Neural progenitor cell (in vitro differentiated cells): ENCODE measurements around the gene PCDHB5. TPM values are rescaled to one million over a fixed set of nuclear protein-coding genes. Genes with fewer than 3 reads are reported as not detected.
"Not testable (repeated sequence)": the region's sequence is repeated elsewhere in the genome, so short reads cannot be mapped to it uniquely, and the experiment has no call there.

ENCODE experiments used
- DNase-seq: peaks from one replicate; pipeline ENCODE4 v3.0.0-alpha.2; 2016; ENCODE audit warnings: low spot score
- H2AFZ ChIP-seq: fragments of 200-600 bp; sonication (generic); replicated peaks from 2 replicates; pipeline ENCODE4 v1.6.1; 2016; ENCODE audit warnings: antibody characterized with exemption
- H3F3A ChIP-seq: fragments of 200-600 bp; sonication (generic); 2 replicates; pipeline ENCODE4 v1.6.1; 2016; ENCODE audit warnings: antibody characterized with exemption, low read depth
- H3K27ac ChIP-seq: fragments of 200-600 bp; sonication (generic); 2 replicates; pipeline ENCODE4 v1.5.1; 2016; ENCODE audit warnings: mild to moderate bottlenecking
- H3K27me3 ChIP-seq: fragments of 200-600 bp; sonication (generic); 2 replicates; pipeline ENCODE4 v1.6.1; 2016; ENCODE audit warnings: mild to moderate bottlenecking, moderate library complexity
- H3K36me3 ChIP-seq: fragments of 200-600 bp; sonication (generic); 2 replicates; pipeline ENCODE4 v1.5.1; 2016
- H3K4me1 ChIP-seq: fragments of 200-600 bp; sonication (generic); 2 replicates; pipeline ENCODE4 v1.6.1; 2016; ENCODE audit warnings: mixed run types
- H3K4me2 ChIP-seq: fragments of 200-600 bp; sonication (generic); 2 replicates; pipeline ENCODE4 v1.6.1; 2016
- H3K4me3 ChIP-seq: fragments of 200-600 bp; sonication (generic); 2 replicates; pipeline ENCODE4 v1.5.1; 2016
- H3K79me2 ChIP-seq: fragments of 200-600 bp; sonication (generic); 2 replicates; pipeline ENCODE4 v1.6.1; 2016; ENCODE audit warnings: low read depth
- H3K9ac ChIP-seq: fragments of 200-600 bp; sonication (generic); 2 replicates; pipeline ENCODE4 v1.6.1; 2016
- H3K9me3 ChIP-seq: fragments of 200-600 bp; sonication (generic); 2 replicates; pipeline ENCODE4 v1.5.1; 2016; ENCODE audit warnings: low read depth
- H4K20me1 ChIP-seq: fragments of 200-600 bp; sonication (generic); 2 replicates; pipeline ENCODE4 v1.6.1; 2016; ENCODE audit warnings: low read depth
- H3K27ac Mint-ChIP-seq: 3 replicates; pipeline ENCODE4 v1.8.0; 2021; ENCODE audit warnings: mixed read lengths
- H3K27me3 Mint-ChIP-seq: 2 replicates; pipeline ENCODE4 v1.8.0; 2022; ENCODE audit warnings: low read depth, mild to moderate bottlenecking, inconsistent platforms, moderate library complexity, mixed read lengths; ENCODE audit not compliant: insufficient read depth
- H3K36me3 Mint-ChIP-seq: 3 replicates; pipeline ENCODE4 v1.8.0; 2021; ENCODE audit warnings: mixed read lengths
- H3K4me1 Mint-ChIP-seq: 3 replicates; pipeline ENCODE4 v1.8.0; 2021; ENCODE audit warnings: mixed read lengths
- H3K4me3 Mint-ChIP-seq: 3 replicates; pipeline ENCODE4 v1.8.0; 2021; ENCODE audit warnings: mild to moderate bottlenecking, moderate library complexity, mixed read lengths
- H3K9me3 Mint-ChIP-seq: 3 replicates; pipeline ENCODE4 v1.8.0; 2020; ENCODE audit warnings: mixed read lengths
- CTCF ChIP-seq: fragments of 200-600 bp; sonication (generic); IDR thresholded peaks from 2 replicates; pipeline ENCODE4 v1.5.1; 2017; ENCODE audit warnings: antibody characterized with exemption, mild to moderate bottlenecking
- EZH2 ChIP-seq: fragments of 200-600 bp; sonication (generic); IDR thresholded peaks from 2 replicates; pipeline ENCODE4 v1.6.1; 2017; ENCODE audit warnings: antibody characterized with exemption, mild to moderate bottlenecking, moderate library complexity
- EZH2phosphoT487 ChIP-seq: fragments of 200-600 bp; sonication (generic); IDR thresholded peaks from 2 replicates; pipeline ENCODE4 v1.6.1; 2017; ENCODE audit warnings: antibody characterized with exemption
- total RNA-seq: library from RNA; depleted of rRNA; stranded (reverse); fragments of >200 nt; gene quantifications from 2 replicates; pipeline ENCODE4 v1.2.3, GENCODE V29; 2015; ENCODE audit warnings: low replicate concordance

PCDHB5 gene
- total RNA-seq, 1 donor from 2014 or later: 15.2 TPM

DNA sequence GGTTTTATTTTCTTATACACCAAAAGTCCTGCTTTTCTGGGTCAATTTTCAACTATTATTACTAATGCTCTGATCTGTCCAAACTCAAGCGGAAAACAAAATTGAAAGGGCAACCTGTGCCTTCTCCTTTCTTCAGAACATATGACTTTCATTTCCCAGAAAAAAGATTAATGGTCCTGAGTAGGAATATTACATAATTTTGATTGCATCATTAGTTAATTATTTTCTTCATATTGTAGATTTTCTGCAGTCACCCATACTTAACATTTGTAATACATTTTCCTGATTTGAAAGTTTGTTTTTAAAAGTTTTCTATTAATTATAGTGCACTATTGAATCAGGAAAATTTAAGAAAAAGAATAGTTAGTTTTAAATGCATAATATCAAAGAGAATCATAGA lies 40.9 kb downstream of the PCDHB5 start:
- Histone ChIP-seq H4K20me1 (no peaks in the 10 kb centered on the region), H3K9ac (no peak overlapping the region), H3K27ac (no peak overlapping the region), H3K4me1 (no peaks in the 10 kb centered on the region), H2AFZ (no peak overlapping the region), H3K9me3 (no peaks in the 10 kb centered on the region), H3K79me2 (no peaks in the 10 kb centered on the region), H3K27me3 (no peaks in the 10 kb centered on the region), H3K36me3 (no peaks in the 10 kb centered on the region), H3K4me3 (no peak overlapping the region), H3F3A (no peaks in the 10 kb centered on the region), H3K4me2 (no peak overlapping the region)
- H3K36me3 Mint-ChIP-seq: no peaks in the 10 kb centered on the region
- no peak overlapping the region for H3K4me3 Mint-ChIP-seq
- H3K27ac Mint-ChIP-seq: no peak overlapping the region
- DNase-seq: no peak
- TF ChIP-seq CTCF (no peak), EZH2phosphoT487 (no peak), EZH2 (no peak)
- H3K27me3 Mint-ChIP-seq: peaks cover 6% of the 10 kb centered on the region
- H3K9me3 Mint-ChIP-seq: peaks cover 21% of the 10 kb centered on the region
- H3K4me1 Mint-ChIP-seq: no peaks in the 10 kb centered on the region

- not testable (repeated sequence) for H3K4me3 ChIP-seq, H2AFZ ChIP-seq, H3K4me1 Mint-ChIP-seq, H3K4me1 ChIP-seq, H3F3A ChIP-seq, H3K9me3 ChIP-seq, H3K36me3 ChIP-seq, H3K4me3 Mint-ChIP-seq, H3K36me3 Mint-ChIP-seq, H3K4me2 ChIP-seq, H4K20me1 ChIP-seq, H3K27me3 Mint-ChIP-seq, H3K27ac ChIP-seq, H3K79me2 ChIP-seq, H3K27ac Mint-ChIP-seq, H3K27me3 ChIP-seq, H3K9ac ChIP-seq
- DNase-seq: peak; percentile 7
- peaks cover 28% of the 10 kb centered on the region for H3K9me3 Mint-ChIP-seq
Measured at GRCh38 chr5:141177577-141178191, 42.7 kb downstream of the PCDHB5 start, which contains the start of gene PCDHB8. Gene PCDHB8 (plus strand): TSS chr5:141177790. CDS start chr5:141178035, 245 bp downstream.

GRCh38 chr5:141179371-141179770 lies 44.4 kb downstream of the PCDHB5 start:
- not testable (repeated sequence) for H3K27me3 Mint-ChIP-seq, H3K27ac ChIP-seq, H3K27ac Mint-ChIP-seq, DNase-seq, H4K20me1 ChIP-seq, H3K27me3 ChIP-seq, H3K36me3 ChIP-seq, H3F3A ChIP-seq, H3K4me3 Mint-ChIP-seq, H3K4me1 Mint-ChIP-seq, H3K79me2 ChIP-seq, H3K4me2 ChIP-seq, H3K36me3 Mint-ChIP-seq, H3K9ac ChIP-seq, H3K9me3 ChIP-seq, H2AFZ ChIP-seq, H3K4me1 ChIP-seq, H3K4me3 ChIP-seq
- peaks cover 25% of the 10 kb centered on the region for H3K9me3 Mint-ChIP-seq

- H3K4me2 ChIP-seq, H4K20me1 ChIP-seq, H3K9ac ChIP-seq, H3K4me1 Mint-ChIP-seq, H3K27me3 Mint-ChIP-seq, H3K4me3 Mint-ChIP-seq, H3K27ac Mint-ChIP-seq, H3K4me3 ChIP-seq, DNase-seq, H2AFZ ChIP-seq, H3F3A ChIP-seq, H3K4me1 ChIP-seq, H3K27me3 ChIP-seq, H3K27ac ChIP-seq, H3K36me3 ChIP-seq, H3K79me2 ChIP-seq, H3K9me3 ChIP-seq: not testable (repeated sequence)
- peaks cover 11% of the 10 kb centered on the region for H3K36me3 Mint-ChIP-seq
- peaks cover 30% of the 10 kb centered on the region for H3K9me3 Mint-ChIP-seq
Measured at GRCh38 chr5:141179876-141180275, 44.9 kb downstream of the PCDHB5 start.

GRCh38 chr5:141180313-141180712 lies 45.3 kb downstream of the PCDHB5 start:
- no peaks in the 10 kb centered on the region for H3K36me3 ChIP-seq
- TF ChIP-seq EZH2 (no peak), CTCF (no peak), EZH2phosphoT487 (no peak)
- H3K4me2 ChIP-seq: no peak overlapping the region
- no peaks in the 10 kb centered on the region for H4K20me1 ChIP-seq
- Mint-ChIP-seq H3K4me1 (no peaks in the 10 kb centered on the region), H3K9me3 (peaks cover 33% of the 10 kb centered on the region), H3K4me3 (no peak overlapping the region), H3K36me3 (peaks cover 14% of the 10 kb centered on the region), H3K27me3 (peaks cover 6% of the 10 kb centered on the region), H3K27ac (no peak overlapping the region)
- no peak overlapping the region for H2AFZ ChIP-seq
- H3K9me3 ChIP-seq: no peaks in the 10 kb centered on the region
- no peaks in the 10 kb centered on the region for H3F3A ChIP-seq
- no peaks in the 10 kb centered on the region for H3K27me3 ChIP-seq
- H3K4me3 ChIP-seq: no peak overlapping the region
- DNase-seq: no peak
- no peaks in the 10 kb centered on the region for H3K4me1 ChIP-seq
- H3K9ac ChIP-seq: no peak overlapping the region
- no peaks in the 10 kb centered on the region for H3K79me2 ChIP-seq
- no peak overlapping the region for H3K27ac ChIP-seq
